ENCODE data around the gene GNL2.
"Not testable (repeated sequence)": the region's sequence is repeated elsewhere in the genome, so short reads cannot be mapped to it uniquely, and the experiment has no call there.

GNL2 gene

DNA sequence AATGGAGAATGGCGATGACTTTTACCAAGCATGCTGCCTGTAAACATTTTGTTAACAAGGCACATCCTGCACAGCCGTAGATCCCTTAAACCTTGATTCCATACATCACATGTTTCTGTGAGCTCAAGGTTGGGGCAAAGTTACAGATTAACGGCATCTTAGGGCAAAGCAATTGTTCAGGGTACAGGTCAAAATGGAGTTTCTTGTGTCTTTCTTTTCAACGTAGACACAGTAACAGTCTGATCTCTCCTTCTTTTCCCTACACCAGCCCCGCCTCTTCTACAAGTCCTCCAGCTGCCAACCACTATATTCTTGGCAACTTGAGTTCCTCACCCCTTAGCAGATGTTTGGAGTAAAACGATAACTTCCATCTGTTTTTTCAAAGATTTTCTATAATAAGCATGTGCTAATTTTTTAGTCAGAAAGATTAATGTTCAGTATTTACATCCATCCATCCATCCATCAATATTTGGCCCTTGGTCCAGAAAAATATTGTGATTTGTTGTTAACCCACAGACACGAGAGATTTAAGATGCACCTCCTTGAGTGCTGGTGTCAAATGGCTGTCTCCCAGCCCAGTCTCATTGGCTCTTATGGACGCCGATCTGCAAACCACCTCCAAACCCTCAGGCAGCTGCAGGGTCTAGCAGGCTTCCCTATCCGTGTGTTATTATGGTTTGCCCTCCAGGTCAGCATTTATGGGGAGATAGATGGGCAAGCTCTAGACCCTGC lies 35.2 kb downstream of the GNL2 start:
- DNase-seq (ENCODE audit: low read depth in 2 of 2, low spot score in 1 of 2), result no peak

GRCh38 chr1:37559957-37560379 lies 35.8 kb downstream of the GNL2 start:
- DNase-seq (ENCODE audit: low read depth in 2 of 2, low spot score in 1 of 2), result not testable (repeated sequence)

- DNase-seq (ENCODE audit: low read depth in 2 of 2, low spot score in 1 of 2), result no peak
Measured at GRCh38 chr1:37559080-37559479, 36.7 kb downstream of the GNL2 start.

- no peak for DNase-seq (ENCODE audit: low read depth in 2 of 2, low spot score in 1 of 2)
Measured at GRCh38 chr1:37558411-37558810, 37.3 kb downstream of the GNL2 start.

GRCh38 chr1:37557402-37557801 lies 38.3 kb downstream of the GNL2 start:
- no peak for DNase-seq (ENCODE audit: low read depth in 2 of 2, low spot score in 1 of 2)

DNA sequence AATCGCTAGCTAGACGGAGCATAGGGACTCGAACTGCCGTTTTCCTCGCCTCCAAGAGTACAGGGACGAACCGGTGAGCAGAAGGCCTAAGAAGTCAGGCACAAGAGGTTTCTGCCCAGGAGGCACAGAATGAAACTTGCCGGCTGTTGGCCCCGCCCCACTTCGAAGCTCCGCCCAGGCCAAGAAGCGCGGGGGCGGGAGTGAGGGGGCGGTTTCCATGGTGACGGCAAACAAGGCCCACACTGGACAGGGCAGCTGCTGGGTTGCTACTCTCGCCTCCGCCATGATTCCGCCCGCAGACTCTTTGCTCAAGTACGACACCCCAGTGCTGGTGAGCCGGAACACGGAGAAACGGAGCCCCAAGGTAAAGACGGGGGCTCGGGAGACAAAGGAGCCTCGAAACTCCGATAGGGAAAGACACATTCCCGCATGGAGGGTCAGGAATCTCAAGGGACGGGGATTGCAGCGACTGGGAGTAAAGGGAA lies 39.0 kb downstream of the GNL2 start, which contains the start of gene DNALI1:
DNALI1 (plus strand) TSS at position 229 of the 485 bp plus-strand sequence; CDS start at position 284, 55 bp downstream.
- DNase-seq (ENCODE audit: low read depth in 2 of 2, low spot score in 1 of 2), result no peak

- DNase-seq (ENCODE audit: low read depth in 2 of 2, low spot score in 1 of 2), result peak; percentile 70 to 78
Measured at GRCh38 chr1:37553927-37554808, 41.6 kb downstream of the GNL2 start, which contains the start of gene SNIP1. Gene SNIP1 (minus strand): TSS chr1:37554293. CDS start chr1:37554229, 64 bp downstream.

GRCh38 chr1:37553598-37553926 lies 42.2 kb downstream of the GNL2 start:
- no peak for DNase-seq (ENCODE audit: low read depth in 2 of 2, low spot score in 1 of 2)

GRCh38 chr1:37549341-37549740 lies 46.4 kb downstream of the GNL2 start:
- no peak for DNase-seq (ENCODE audit: low read depth in 2 of 2, low spot score in 1 of 2)

DNA sequence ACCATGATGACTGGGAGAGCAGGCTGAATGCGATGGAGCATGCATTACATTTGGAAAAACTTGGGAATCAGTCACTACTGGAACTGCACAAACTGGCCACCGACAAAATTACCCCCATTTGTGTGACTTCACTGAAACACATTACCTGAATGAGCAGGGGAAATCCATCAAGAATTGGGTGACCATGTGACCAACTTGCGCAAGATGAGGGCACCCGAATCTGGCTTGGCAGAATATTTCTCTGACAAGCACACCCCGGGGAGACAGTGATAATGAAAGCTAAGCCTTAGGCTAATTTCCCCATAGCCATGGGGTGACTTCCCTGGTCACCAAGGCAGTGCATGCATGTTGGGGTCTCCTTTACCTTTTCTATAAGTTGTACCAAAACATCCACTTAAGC lies 50.7 kb downstream of the GNL2 start:
- no peak for DNase-seq (ENCODE audit: low read depth in 2 of 2, low spot score in 1 of 2)

DNA sequence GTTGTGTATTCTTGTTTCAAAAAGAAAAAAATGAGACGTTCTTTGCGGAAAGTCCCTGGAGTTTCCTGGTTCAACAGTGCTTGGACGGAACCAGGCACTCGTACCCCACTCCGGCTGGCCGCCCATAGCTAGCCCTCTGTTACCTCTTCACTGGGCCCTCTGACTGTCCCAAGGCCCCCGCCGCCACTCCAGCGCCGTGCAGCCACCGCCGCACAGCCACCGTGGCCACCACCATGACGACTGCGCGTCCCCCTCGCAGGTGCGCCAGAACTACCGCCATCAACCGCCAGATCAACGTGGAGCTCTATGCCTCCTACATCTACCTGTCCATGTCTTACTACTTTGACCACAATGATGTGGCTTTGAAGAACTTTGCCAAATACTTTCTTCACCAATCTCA lies 51.2 kb downstream of the GNL2 start:
- DNase-seq (ENCODE audit: low read depth in 2 of 2, low spot score in 1 of 2), result no peak

GRCh38 chr1:37540036-37540785 lies 55.5 kb downstream of the GNL2 start:
- DNase-seq (ENCODE audit: low read depth in 2 of 2, low spot score in 1 of 2), result no peak

- DNase-seq (ENCODE audit: low read depth in 2 of 2, low spot score in 1 of 2), result not testable (repeated sequence)
Measured at GRCh38 chr1:37539154-37539553, 56.6 kb downstream of the GNL2 start.

DNA sequence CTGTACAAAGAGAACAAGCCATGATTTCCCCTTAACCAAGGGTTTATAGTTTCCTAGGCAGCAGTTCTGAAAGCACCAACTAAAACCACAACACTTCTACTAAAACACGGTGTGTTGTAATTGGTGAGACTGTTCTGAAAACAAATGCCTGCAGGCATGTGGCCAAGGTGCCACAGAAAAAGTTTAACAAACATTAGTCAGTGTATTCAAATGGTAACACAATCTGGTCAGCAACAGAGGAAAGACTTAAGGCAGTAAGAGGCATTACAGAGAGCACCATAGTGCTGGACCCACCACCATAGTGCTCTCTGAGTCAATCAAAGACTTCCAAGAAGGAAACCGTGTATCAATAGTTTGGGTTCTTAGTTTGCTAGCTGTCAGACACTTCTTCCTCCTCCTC lies 58.4 kb downstream of the GNL2 start:
- no peak for DNase-seq (ENCODE audit: low read depth in 2 of 2, low spot score in 1 of 2)

GRCh38 chr1:37533317-37534093 lies 62.2 kb downstream of the GNL2 start:
- no peak for DNase-seq (ENCODE audit: low read depth in 2 of 2, low spot score in 1 of 2)

DNA sequence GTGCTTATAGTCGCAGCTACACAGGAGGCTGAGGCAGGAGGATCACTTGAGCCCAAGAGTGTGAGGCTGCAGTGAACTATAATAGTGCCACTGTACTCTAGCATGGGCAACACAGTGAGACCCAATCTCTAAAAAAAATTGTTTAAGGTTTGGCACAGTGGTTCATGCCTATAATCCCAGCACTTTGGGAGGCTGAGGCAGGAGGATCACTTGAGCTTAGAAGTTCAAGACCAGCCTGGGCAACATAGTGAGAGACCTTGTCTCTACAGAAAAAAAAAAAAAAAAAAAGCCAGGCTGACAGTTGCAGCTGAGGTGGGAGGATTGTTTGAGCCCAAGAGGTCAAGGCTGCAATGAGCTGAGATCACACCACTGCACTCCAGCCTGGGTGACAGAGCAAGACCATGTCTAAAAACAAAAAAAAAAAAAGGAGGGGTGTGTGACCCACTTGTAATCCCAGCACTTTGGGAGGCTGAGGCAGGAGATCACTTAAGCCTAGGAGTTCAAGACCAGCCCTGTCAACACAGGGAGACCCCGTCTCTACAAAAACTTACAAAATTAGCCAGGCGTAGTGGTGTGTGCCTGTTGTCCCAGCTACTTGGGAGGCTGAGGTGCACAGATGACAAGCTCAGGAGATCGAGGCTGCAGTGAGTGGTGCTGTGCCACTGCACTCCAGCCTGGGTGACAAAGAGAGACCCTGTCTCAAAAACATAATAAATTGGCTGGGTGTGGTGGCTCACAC lies 63.1 kb downstream of the GNL2 start:
- DNase-seq (ENCODE audit: low read depth in 2 of 2, low spot score in 1 of 2), result not testable (repeated sequence)

GRCh38 chr1:37529888-37530287 lies 65.8 kb downstream of the GNL2 start:
- DNase-seq (ENCODE audit: low read depth in 2 of 2, low spot score in 1 of 2), result not testable (repeated sequence)

GRCh38 chr1:37519613-37520012 lies 76.1 kb downstream of the GNL2 start:
- DNase-seq (ENCODE audit: low read depth in 2 of 2, low spot score in 1 of 2), result no peak

GRCh38 chr1:37518929-37519328 lies 76.8 kb downstream of the GNL2 start:
- DNase-seq (ENCODE audit: low read depth in 2 of 2, low spot score in 1 of 2), result peak in 1 of 2 donors; percentile 1

GRCh38 chr1:37518241-37518640 lies 77.5 kb downstream of the GNL2 start:
- not testable (repeated sequence) for DNase-seq (ENCODE audit: low read depth in 2 of 2, low spot score in 1 of 2)

Measured in stimulated activated CD8-positive, alpha-beta memory T cell treated with anti-CD3 and anti-CD28 coated beads, Interleukin-4, amount 100 ng/mL, for 1 hour (primary cell).